ENCODE data around the gene FAM156B.
"Not testable (repeated sequence)": the region's sequence is repeated elsewhere in the genome, so short reads cannot be mapped to it uniquely, and the experiment has no call there.

FAM156B gene

GRCh38 chrX:52896855-52897709 lies at the start of gene FAM156B:
TSS of gene FAM156B (plus strand) at chrX:52897330. CDS start at chrX:52907226, 9,896 bp downstream.
- DNase-seq, result not testable (repeated sequence)

DNA sequence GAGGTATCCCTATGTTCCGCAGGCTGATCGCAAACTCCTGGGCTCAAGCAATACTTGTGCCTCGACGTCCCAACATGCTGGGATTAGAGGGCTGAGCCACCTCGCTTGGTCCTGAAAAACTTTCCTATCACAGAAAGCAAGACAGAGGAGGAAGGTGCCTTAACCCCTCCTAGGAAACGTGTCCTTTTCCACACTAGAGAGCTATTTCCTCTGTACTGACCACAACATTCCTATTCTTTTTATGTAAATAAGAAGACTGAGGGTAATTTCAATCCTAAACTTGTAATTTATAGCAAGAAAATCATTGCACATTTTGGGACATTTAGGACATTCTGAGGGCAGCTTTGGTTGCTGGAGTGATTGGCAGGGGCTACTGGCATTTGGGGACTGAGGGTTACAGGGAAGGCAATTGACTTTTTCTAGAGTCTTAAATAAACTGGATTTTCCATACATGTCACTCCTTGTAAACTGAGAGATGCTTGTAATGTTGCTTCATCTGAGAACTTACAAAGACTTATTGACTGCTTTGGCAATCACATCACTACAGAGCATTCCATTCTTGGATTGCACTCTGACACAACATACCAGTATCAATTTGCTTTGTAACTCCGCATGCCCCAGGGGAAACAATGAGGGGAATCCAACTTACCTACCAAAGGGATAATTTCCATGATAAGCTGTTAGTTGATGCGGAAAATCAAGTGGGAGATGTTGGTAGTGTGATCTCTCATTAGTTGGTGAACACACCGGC lies 44.8 kb upstream of the FAM156B start:
- DNase-seq, result no peak

GRCh38 chrX:52856991-52857525 lies 40.1 kb upstream of the FAM156B start:
- not testable (repeated sequence) for DNase-seq

GRCh38 chrX:52865343-52865998 lies 31.7 kb upstream of the FAM156B start:
- no peak for DNase-seq

GRCh38 chrX:52867610-52868348 lies 29.4 kb upstream of the FAM156B start, which contains the start of gene XAGE3:
TSS of gene XAGE3 (minus strand) at chrX:52868083. CDS start at chrX:52867133, 950 bp downstream.
- no peak for DNase-seq

- no peak for DNase-seq
Measured at GRCh38 chrX:52870046-52870445, 27.1 kb upstream of the FAM156B start.

- DNase-seq, result not testable (repeated sequence)
Measured at GRCh38 chrX:52873825-52874224, 23.3 kb upstream of the FAM156B start.

GRCh38 chrX:52874661-52875060 lies 22.5 kb upstream of the FAM156B start:
- DNase-seq, result no peak

DNA sequence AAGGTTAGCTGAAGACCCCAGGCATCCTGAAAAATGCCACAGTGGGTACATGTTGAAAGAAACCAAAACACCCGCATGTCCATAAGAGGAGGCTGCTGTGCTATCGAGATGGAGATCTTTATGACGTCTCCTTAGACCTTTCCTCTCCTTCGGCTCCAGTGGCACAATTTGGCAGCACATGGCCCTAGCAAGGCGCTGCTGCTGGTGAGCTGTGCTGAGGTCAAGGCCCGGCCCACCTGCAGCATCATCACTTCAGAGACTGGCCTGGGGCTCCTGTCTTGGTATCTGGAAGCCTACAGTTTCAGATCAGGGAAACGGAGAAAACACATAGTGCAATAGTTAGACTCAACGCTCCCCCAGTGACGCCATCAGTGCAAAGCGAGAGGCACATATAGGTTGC lies 21.7 kb upstream of the FAM156B start:
- DNase-seq, result not testable (repeated sequence)

DNA sequence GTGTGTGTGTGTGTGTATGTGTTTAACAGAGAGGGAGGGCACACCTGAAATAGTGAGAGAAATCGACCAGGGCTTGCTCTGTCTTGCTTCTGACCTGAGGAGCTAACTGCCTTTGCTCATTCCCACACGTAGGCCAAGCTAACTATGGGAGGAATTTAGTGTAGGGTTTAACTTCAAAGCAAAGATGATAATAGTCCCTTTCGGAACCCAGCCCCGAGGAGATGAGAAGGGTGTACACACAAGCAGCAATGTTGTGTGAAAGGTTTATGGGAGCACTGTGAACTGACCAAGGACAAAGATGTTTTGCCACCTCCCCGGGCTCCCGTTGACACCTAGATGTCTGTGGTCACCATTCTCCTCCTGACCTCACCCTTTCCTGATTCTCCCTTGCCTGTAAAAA lies 20.7 kb upstream of the FAM156B start:
- not testable (repeated sequence) for DNase-seq

- DNase-seq, result not testable (repeated sequence)
Measured at GRCh38 chrX:52887459-52887858, 9.7 kb upstream of the FAM156B start.

- DNase-seq, result not testable (repeated sequence)
Measured at GRCh38 chrX:52888090-52888489, 9.0 kb upstream of the FAM156B start.

DNA sequence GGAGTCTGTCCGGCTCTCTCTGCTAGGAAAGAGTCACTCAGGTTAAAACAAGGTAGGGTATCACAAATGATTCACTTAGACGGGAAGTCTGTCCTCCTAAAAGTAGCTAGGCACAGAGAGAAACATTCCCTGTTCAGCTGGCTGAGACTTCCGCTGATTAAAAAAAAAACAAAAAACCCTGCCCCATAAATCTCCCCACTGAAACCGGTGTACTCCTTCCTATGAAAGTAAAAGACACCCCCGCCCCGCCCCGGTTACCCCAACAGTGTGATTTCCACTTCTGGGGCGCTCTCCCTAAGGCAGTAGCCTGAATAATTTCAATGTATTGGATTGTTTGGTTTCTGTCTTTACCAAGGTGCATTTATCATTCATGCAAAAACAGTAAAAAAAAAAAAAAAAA lies 692 bp upstream of the FAM156B start:
- DNase-seq, result not testable (repeated sequence)

- not testable (repeated sequence) for DNase-seq
Measured at GRCh38 chrX:52905531-52905930, 8.4 kb downstream of the FAM156B start.

GRCh38 chrX:52906072-52906471 lies 8.9 kb downstream of the FAM156B start:
- not testable (repeated sequence) for DNase-seq

DNA sequence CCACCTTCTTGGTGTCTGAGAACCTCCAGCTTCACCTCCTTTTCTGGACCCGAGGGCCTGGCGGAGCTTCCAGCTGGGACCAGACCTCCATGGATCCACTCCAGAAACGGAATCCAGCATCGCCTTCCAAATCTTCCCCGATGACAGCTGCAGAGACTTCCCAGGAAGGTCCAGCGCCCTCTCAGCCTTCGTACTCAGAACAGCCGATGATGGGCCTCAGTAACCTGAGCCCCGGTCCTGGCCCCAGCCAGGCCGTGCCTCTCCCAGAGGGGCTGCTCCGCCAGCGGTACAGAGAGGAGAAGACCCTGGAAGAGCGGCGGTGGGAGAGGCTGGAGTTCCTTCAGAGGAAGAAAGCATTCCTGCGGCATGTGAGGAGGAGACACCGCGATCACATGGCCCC lies 10.0 kb downstream of the FAM156B start:
- DNase-seq, result not testable (repeated sequence)

DNA sequence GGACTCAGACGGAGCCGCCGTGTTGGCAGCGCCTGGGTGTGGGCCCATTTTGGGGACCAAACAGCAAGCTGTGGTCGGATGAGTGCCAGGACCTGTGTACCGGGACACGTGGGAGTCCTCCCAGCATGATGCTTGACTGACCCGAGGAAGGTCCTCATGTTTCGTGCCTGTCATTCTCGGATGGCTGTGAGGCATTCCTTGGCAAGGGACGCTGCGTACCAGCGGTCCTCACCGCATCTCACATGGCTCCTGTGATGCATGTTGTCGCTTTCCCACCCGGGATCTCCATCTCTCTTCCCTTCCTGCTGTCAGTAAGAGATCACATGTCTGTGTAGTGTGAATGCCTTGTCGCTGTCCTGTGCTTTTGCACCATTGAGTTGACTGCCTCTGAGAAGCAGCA lies 10.8 kb downstream of the FAM156B start:
- DNase-seq, result not testable (repeated sequence)

DNA sequence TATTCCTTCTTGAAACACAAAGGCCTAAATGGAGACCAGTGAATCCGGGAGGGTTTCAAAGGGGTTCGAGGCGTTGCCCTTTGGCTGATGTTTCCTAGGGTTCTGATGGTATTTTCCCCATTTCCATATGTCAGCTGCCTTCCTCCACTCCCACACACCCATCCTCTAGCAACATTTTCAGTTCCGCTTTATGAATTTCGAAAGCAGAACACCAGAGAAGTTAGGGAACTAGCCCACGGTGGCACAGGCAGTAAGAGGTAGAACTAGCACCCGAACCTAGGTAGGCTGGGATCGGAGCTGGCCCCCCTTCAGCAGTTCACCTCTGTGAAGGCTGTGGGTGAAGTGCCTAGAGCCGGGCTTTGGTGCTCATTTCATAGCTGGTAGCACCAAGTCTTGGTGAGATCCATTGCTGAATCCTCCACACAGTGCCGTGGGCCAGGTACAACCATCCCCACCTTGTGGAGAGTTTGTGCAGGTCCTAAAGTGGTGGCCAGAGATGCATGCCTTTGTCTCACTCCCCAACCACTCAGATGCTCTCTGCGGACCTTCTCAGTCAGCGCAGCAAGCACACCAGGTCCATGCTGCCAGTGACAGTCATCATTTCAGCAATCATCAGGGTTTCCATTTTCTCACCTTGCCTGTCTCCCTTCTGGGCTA lies 12.3 kb downstream of the FAM156B start:
- not testable (repeated sequence) for DNase-seq

- not testable (repeated sequence) for DNase-seq
Measured at GRCh38 chrX:52913681-52914080, 16.6 kb downstream of the FAM156B start.

GRCh38 chrX:52914704-52915103 lies 17.6 kb downstream of the FAM156B start:
- not testable (repeated sequence) for DNase-seq

DNA sequence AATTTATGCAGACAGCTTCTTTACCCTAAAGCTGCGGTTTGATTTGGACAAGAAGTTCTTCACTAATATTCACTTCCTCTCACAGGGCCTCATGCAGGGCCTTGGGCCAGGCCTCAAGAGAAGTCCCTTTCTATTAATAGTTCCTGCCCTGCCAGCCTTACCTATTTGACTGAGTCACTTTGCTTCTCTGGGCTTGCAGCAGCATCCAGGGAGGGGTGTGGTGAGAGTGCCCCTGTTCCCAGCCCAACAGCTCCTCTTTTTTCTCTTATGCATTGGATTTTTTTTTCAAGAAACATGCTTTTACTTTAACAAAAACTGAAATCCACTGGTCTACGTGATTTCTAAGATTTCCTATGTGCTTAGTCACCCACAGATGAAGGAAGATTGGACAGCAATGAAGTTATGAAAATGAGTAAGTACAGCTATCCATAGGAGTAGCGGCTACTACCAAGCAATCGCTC lies 26.7 kb downstream of the FAM156B start:
- DNase-seq, result no peak

Measured in NCI-H1048 (cell line).